ENCODE measurements around the gene PRKG1. TPM values are rescaled to one million over a fixed set of nuclear protein-coding genes. Genes with fewer than 3 reads are reported as not detected.

PRKG1 gene
- polyA plus RNA-seq, 3 donors: not detected

DNA sequence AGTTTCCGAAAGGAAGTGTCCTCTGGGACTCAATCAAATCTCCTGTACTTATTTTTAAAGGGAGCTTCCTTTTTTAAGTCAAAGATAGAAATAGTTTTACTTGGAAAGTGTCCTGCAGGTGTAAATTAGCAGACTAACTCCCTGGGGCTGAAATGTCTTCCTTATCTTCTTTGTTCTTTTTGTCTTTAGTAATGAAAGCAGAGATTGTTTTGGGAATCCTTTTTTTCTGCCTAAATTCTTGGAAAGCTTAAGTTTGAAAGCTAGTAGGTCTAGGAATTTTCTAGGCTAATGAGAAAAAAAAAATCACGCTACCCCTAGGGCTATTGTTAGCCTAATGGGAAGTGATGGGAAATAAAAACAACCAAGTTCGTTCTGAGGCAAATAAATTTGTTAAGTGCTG, 764.2 kb downstream of the PRKG1 start:
- no peaks in the 10 kb centered on the region for H3K36me3 ChIP-seq (replicated peaks in 1 of 2; ENCODE audit: control insufficient read depth in 1 of 2, insufficient read depth in 2 of 2, low read length in 2 of 2)
- Mint-ChIP-seq H3K27me3 (ENCODE audit: low read depth in 3 of 3) (peaks cover 0 to 2% (median 0%) of the 10 kb centered on the region in 3 donors), H3K27ac (no peak overlapping the region), H3K9me3 (peaks cover 2 to 7% (median 3%) of the 10 kb centered on the region in 7 donors), H3K36me3 (no peaks in the 10 kb centered on the region), H3K4me3 (no peak overlapping the region), H3K4me1 (no peaks in the 10 kb centered on the region)
- no peaks in the 10 kb centered on the region for H4K20me1 ChIP-seq (ENCODE audit: insufficient read depth, low read length)
- no peak overlapping the region for H3K9ac ChIP-seq (ENCODE audit: insufficient read depth, low read length, poor library complexity, severe bottlenecking)
- no peaks in the 10 kb centered on the region for H3K79me2 ChIP-seq (ENCODE audit: insufficient read depth, low read length)
- no peaks in the 10 kb centered on the region for H3K4me1 ChIP-seq (ENCODE audit: control insufficient read depth in 1 of 2, insufficient read depth in 2 of 2, low read length in 2 of 2)
- H3K9me3 ChIP-seq (replicated peaks in 1 of 2; ENCODE audit: control insufficient read depth in 1 of 2, insufficient read depth in 1 of 2, low read length in 2 of 2): peaks cover 0 to 3% of the 10 kb centered on the region in 2 donors
- no peak overlapping the region for H3K4me3 ChIP-seq (replicated peaks in 1 of 3; ENCODE audit: low read depth in 2 of 3, low read length in 3 of 3)
- no peaks in the 10 kb centered on the region for H3K27me3 ChIP-seq (ENCODE audit: control insufficient read depth in 2 of 2, insufficient read depth in 2 of 2, low read length in 2 of 2)
- WGBS (ENCODE audit: insufficient coverage): 100% methylated on average over 1 of the region's 3 CpGs
- TF ChIP-seq CTCF (IDR thresholded peaks at IDR 0.05): no peak
- H3K27ac ChIP-seq (ENCODE audit: low read depth in 1 of 2, low read length in 2 of 2): no peak overlapping the region
- no peak for DNase-seq
- intact Hi-C loops (cut with micrococcal nuclease): no loop called here
- no peak overlapping the region for H3K4me2 ChIP-seq (replicated peaks; ENCODE audit: extremely low read depth, low read length, poor library complexity, severe bottlenecking)
- no peak overlapping the region for H2AFZ ChIP-seq (ENCODE audit: insufficient read depth, low read depth, low read length, poor library complexity, severe bottlenecking)

DNA sequence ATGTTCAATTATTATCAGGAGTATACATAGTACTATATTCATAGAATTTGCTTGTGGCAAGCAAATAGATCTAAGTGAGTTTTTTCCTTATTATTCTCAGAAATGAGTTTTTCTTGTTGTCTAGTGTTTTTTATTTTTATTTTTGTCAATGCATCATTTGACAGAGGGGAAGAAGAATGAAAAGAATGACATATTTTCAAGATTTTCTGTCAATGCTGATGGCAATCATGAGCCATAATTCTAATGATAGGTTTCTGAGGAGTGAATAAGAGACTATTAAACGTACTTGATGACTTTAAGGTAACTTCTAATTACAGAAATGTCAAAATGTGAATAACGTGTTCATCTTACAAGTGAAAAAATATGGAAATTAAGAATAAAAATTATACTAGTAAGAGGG, 769.7 kb downstream of the PRKG1 start:
- Histone ChIP-seq H3K4me1 (ENCODE audit: control insufficient read depth in 1 of 2, insufficient read depth in 2 of 2, low read length in 2 of 2) (no peaks in the 10 kb centered on the region), H3K79me2 (ENCODE audit: insufficient read depth, low read length) (no peaks in the 10 kb centered on the region), H3K27ac (ENCODE audit: low read depth in 1 of 2, low read length in 2 of 2) (no peak overlapping the region), H2AFZ (ENCODE audit: insufficient read depth, low read depth, low read length, poor library complexity, severe bottlenecking) (no peak overlapping the region), H3K9me3 (replicated peaks in 1 of 2; ENCODE audit: control insufficient read depth in 1 of 2, insufficient read depth in 1 of 2, low read length in 2 of 2) (peaks cover 0 to 3% of the 10 kb centered on the region in 2 donors), H3K36me3 (replicated peaks in 1 of 2; ENCODE audit: control insufficient read depth in 1 of 2, insufficient read depth in 2 of 2, low read length in 2 of 2) (no peaks in the 10 kb centered on the region), H3K4me3 (replicated peaks in 1 of 3; ENCODE audit: low read depth in 2 of 3, low read length in 3 of 3) (no peak overlapping the region), H3K4me2 (replicated peaks; ENCODE audit: extremely low read depth, low read length, poor library complexity, severe bottlenecking) (no peak overlapping the region), H3K27me3 (ENCODE audit: control insufficient read depth in 2 of 2, insufficient read depth in 2 of 2, low read length in 2 of 2) (no peaks in the 10 kb centered on the region), H4K20me1 (ENCODE audit: insufficient read depth, low read length) (no peaks in the 10 kb centered on the region), H3K9ac (ENCODE audit: insufficient read depth, low read length, poor library complexity, severe bottlenecking) (no peak overlapping the region)
- Mint-ChIP-seq H3K27ac (no peak overlapping the region), H3K4me1 (no peaks in the 10 kb centered on the region), H3K9me3 (peaks cover 0 to 4% (median 2%) of the 10 kb centered on the region in 7 donors), H3K36me3 (no peaks in the 10 kb centered on the region), H3K27me3 (ENCODE audit: low read depth in 3 of 3) (peaks cover 0 to 2% (median 0%) of the 10 kb centered on the region in 3 donors), H3K4me3 (no peak overlapping the region)
- no peak for DNase-seq
- intact Hi-C loops (cut with micrococcal nuclease): no loop called here
- WGBS (ENCODE audit: insufficient coverage): no CpG with 5 or more reads among the region's 2 CpGs
- no peak for TF ChIP-seq CTCF (IDR thresholded peaks at IDR 0.05)
